HepG2 (cell line): Measurements from ENCODE around the gene ZNF584. TPM values are rescaled to one million over a fixed set of nuclear protein-coding genes. Genes with fewer than 3 reads are reported as not detected.

Source experiments
- ATAC-seq: fragments of 200-7000 bp; cut with Tn5 transposase; 3 replicates; pipeline ENCODE4 v1.9.1; 2020; ENCODE audit warnings: mild to moderate bottlenecking, moderate library complexity
- BruUV-seq: library from RNA; stranded (reverse); fragments of 400-500 nt; replicated peaks from 2 replicates; lab custom pipeline; 2021; lab: Mats Ljungman, UMichigan
- CTCF ChIA-PET: fragments of 300-600 bp; formaldehyde crosslinking; extraction: SDS; loops from one replicate; lab custom pipeline; 2021; ENCODE audit warnings: low total read pairs, inconsistent platforms, low intra/inter-chr PET ratio; lab: Yijun Ruan, JAX
- POLR2A ChIA-PET: fragments of 350-600 bp; sonication (Branson Sonifier 250); formaldehyde crosslinking; loops from one replicate; lab custom pipeline; 2020; ENCODE audit warnings: antibody characterized with exemption, inconsistent platforms; lab: Yijun Ruan, JAX
- DNase-seq: peaks from one replicate; pipeline ENCODE4 v3.0.0-alpha.2; 2015; ENCODE audit warnings: low spot score
- FAIRE-seq: peaks from 3 replicates; lab custom pipeline; 2011; peaks lifted over from hg19 to GRCh38; lab: Jason Lieb, UNC
- H2AFZ ChIP-seq: one replicate; pipeline ENCODE4 v1.6.1; 2011; ENCODE audit warnings: low read length, inconsistent platforms
- H3K27ac ChIP-seq: fragments of 300-600 bp; 3 replicates; pipeline ENCODE4 v1.8.0; 2011; ENCODE audit warnings: mixed run types, mild to moderate bottlenecking, mixed read lengths, low read length, inconsistent platforms; ENCODE audit not compliant: insufficient read depth; ENCODE audit errors: extremely low read length
- H3K27me3 ChIP-seq, 2 experiments: fragments of 200-600 bp in 1 of 2; 2 replicates in 1 of 2; 3 replicates in 1 of 2; pipeline versions ENCODE4 v1.6.0 to v1.8.0; 2011; ENCODE audit warnings: low read length in 2 of 2, mild to moderate bottlenecking in 2 of 2, moderate library complexity in 2 of 2, inconsistent platforms in 1 of 2; ENCODE audit not compliant: insufficient read depth in 2 of 2, control insufficient read depth in 1 of 2
- H3K36me3 ChIP-seq, 2 experiments: fragments of 200-600 bp in 1 of 2; replicated peaks in 1 of 2; 2 replicates in 1 of 2; 3 replicates in 1 of 2; pipeline versions ENCODE4 v1.5.1 to v1.8.0; 2011; ENCODE audit warnings: low read length in 2 of 2, inconsistent platforms in 1 of 2; ENCODE audit not compliant: insufficient read depth in 2 of 2, control insufficient read depth in 1 of 2
- H3K4me1 ChIP-seq: 2 replicates; pipeline ENCODE4 v1.5.1; 2012; ENCODE audit warnings: low read length, inconsistent platforms; ENCODE audit not compliant: insufficient read depth
- H3K4me2 ChIP-seq: 2 replicates; pipeline ENCODE4 v1.6.0; 2011; ENCODE audit warnings: low read depth, low read length, inconsistent platforms
- H3K4me3 ChIP-seq, 3 experiments: fragments of 200-600 bp in 1 of 3; sonication (generic), shearing (Covaris generic) in 1 of 3; replicated peaks in 1 of 3; 2 replicates each; pipeline ENCODE4 v1.5.1; 2011 to 2016; ENCODE audit warnings: low read length in 3 of 3, inconsistent platforms in 2 of 3, low read depth in 2 of 3, mild to moderate bottlenecking in 2 of 3, control low read depth in 1 of 3, mixed read lengths in 1 of 3; ENCODE audit not compliant: insufficient read depth in 1 of 3
- H3K79me2 ChIP-seq: one replicate; pipeline ENCODE4 v1.6.1; 2011; ENCODE audit warnings: low read length, inconsistent platforms; ENCODE audit not compliant: insufficient read depth
- H3K9ac ChIP-seq: 2 replicates; pipeline ENCODE4 v1.6.0; 2011; ENCODE audit warnings: mild to moderate bottlenecking, low read depth, low read length, inconsistent platforms; ENCODE audit not compliant: insufficient read depth
- H3K9me3 ChIP-seq: 2 replicates; pipeline ENCODE4 v1.5.1; 2012; ENCODE audit warnings: mild to moderate bottlenecking, low read length
- H4K20me1 ChIP-seq: 2 replicates; pipeline ENCODE4 v1.6.0; 2011; ENCODE audit warnings: inconsistent platforms, mild to moderate bottlenecking, low read length, moderate library complexity; ENCODE audit not compliant: insufficient read depth
- BCLAF1 ChIP-seq: fragments of 450-650 bp; IDR thresholded peaks from 2 replicates; pipeline ENCODE4 v1.6.1; 2017; ENCODE audit warnings: mild to moderate bottlenecking
- SOX6 ChIP-seq, 2 experiments: fragments of 450-650 bp in 1 of 2; sonication (generic) in 1 of 2; formaldehyde crosslinking in 1 of 2; IDR thresholded peaks; 2 replicates each; pipeline versions ENCODE4 v1.4.0 to v1.6.1; 2017 to 2020; ENCODE audit warnings: antibody characterized with exemption in 1 of 2, mild to moderate bottlenecking in 1 of 2, missing genetic modification reagents in 1 of 2
- TFE3 ChIP-seq: IDR thresholded peaks from 2 replicates; pipeline ENCODE4 v1.6.1; 2016
- UBTF ChIP-seq: sonication (generic); formaldehyde crosslinking; IDR thresholded peaks from 2 replicates; pipeline ENCODE4 v1.4.0; 2020; ENCODE audit warnings: mild to moderate bottlenecking, missing genetic modification reagents
- ZNF44 ChIP-seq: sonication (generic); formaldehyde crosslinking; IDR thresholded peaks from 2 replicates; pipeline ENCODE4 v1.5.1; 2020; ENCODE audit warnings: mild to moderate bottlenecking, missing genetic modification reagents
- ZNF724P ChIP-seq: sonication (generic); formaldehyde crosslinking; IDR thresholded peaks from 2 replicates; pipeline ENCODE4 v1.8.0; 2022; ENCODE audit warnings: missing genetic modification reagents, borderline replicate concordance
- ZNF781 ChIP-seq: sonication (generic); formaldehyde crosslinking; IDR thresholded peaks from 2 replicates; pipeline ENCODE4 v1.5.1; 2020; ENCODE audit warnings: borderline replicate concordance, mild to moderate bottlenecking, missing genetic modification reagents; ENCODE audit errors: not compliant biosample characterization
- WGBS: methylation state at CpG from one replicate; pipeline ENCODE4 v1.1.6; 2017; ENCODE audit warnings: low lambda C conversion rate; 5-methylcytosine and 5-hydroxymethylcytosine counted together
- in situ Hi-C: cut with HindIII; loops from 2 replicates; pipeline ENCODE4 v1.10.0; 2017; ENCODE audit warnings: low pct_unique_long_range_greater_than_20kb; ENCODE audit not compliant: extremely low pct_ligation_motif_present
- intact Hi-C: fragments of 100-400 bp; cut with micrococcal nuclease; formaldehyde crosslinking; loops from one replicate; pipeline ENCODE4 v1.10.0; 2022; ENCODE audit not compliant: unreplicated experiment
- polyA plus RNA-seq, 8 experiments: library from polyadenylated mRNA; depleted of rRNA in 3 of 8; stranded (reverse) in 7 of 8; unstranded in 1 of 8; fragments of >200 nt; fragmentation: Illumina TruSeq in 4 of 8; extraction: Trizol in 4 of 8; gene quantifications; 2 replicates each; pipeline versions ENCODE4 v1.2.1 to v1.2.3, GENCODE V29; 2011 to 2016; ENCODE audit warnings: low read depth in 4 of 8, missing spikeins in 1 of 8, mixed read lengths in 1 of 8; ENCODE audit not compliant: insufficient read depth in 1 of 8
- total RNA-seq, 5 experiments: library from RNA; depleted of rRNA; stranded (reverse); fragments of >200 nt; fragmentation: Illumina TruSeq; extraction: Trizol; gene quantifications; 2 replicates each; pipeline ENCODE4 v1.2.3, GENCODE V29; 2016; ENCODE audit warnings: low read depth in 1 of 5

ZNF584 gene
- total and polyA plus RNA-seq, 2 of the 13 experiments (the other 11 are each of a cell fraction or from before 2014, with no cell fraction given): 2.4 to 7.0 TPM

GRCh38 chr19:58450856-58451357 is 42.5 kb downstream of the ZNF584 start:
- DNase-seq (no peak), ATAC-seq (peak; percentile 48), FAIRE-seq (no peak)
- Histone ChIP-seq H4K20me1 (no peaks in the 10 kb centered on the region), H3K4me2 (peak overlapping the region; percentile 88), H3K9ac (peak overlapping the region; percentile 20; the same call in 1 of the 2 replicates), H3K27ac (no peak overlapping the region), H3K9me3 (peaks cover 21% of the 10 kb centered on the region), H3K79me2 (no peaks in the 10 kb centered on the region), H3K4me3 (peak overlapping the region; percentile 68 to 92 (median 83); a peak in 5 of 6 replicates), H3K36me3 (no peaks in the 10 kb centered on the region), H3K27me3 (no peaks in the 10 kb centered on the region), H3K4me1 (peaks cover 7% of the 10 kb centered on the region), H2AFZ (no peak overlapping the region)
- intact Hi-C loops (loop anchor here (2.0 to 5.0 kb wide), 2 partner anchors 16 to 44 kb away; partner anchors contain the start of genes ZNF324 and ZNF584), in situ Hi-C loops (no loop called here)
- WGBS: 5% methylated on average over 11 of the region's 11 CpGs
- POLR2A ChIA-PET: interaction anchor here (1.2 to 1.8 kb wide), 3 partner anchors 42 to 124 kb away, joined by 4 to 6 read pairs (median 5); partner anchors contain the start of genes ZNF497 and ZNF584
- no TSS peak for BruUV-seq
- CTCF ChIA-PET: no interaction called here
- TF ChIP-seq SOX6 (IDR thresholded peaks at IDR 0.05) (no peak), SOX6 (CRISPR knock-in tag; IDR thresholded peaks at IDR 0.05) (no peak), BCLAF1 (no peak), ZNF781 (CRISPR knock-in tag) (peak; percentile 41), ZNF724P (0 out of 2 replicates have a peak, but pooled peaks have one; percentile 12), UBTF (0 out of 2 replicates have a peak, but pooled peaks have one; percentile 14), ZNF44 (CRISPR knock-in tag) (0 out of 2 replicates have a peak, but pooled peaks have one; percentile 4), TFE3 (CRISPR knock-in tag) (0 out of 2 replicates have a peak, but pooled peaks have one; percentile 5)
